B cell (primary cell): ENCODE results near the gene GINM1. TPM values are rescaled to one million over a fixed set of nuclear protein-coding genes. Genes with fewer than 3 reads are reported as not detected.

Source experiments
- ATAC-seq: fragments of 200-7000 bp; cut with Tn5 transposase; one replicate; pipeline ENCODE4 v1.10.0; 2021; ENCODE audit warnings: low read depth, mild to moderate bottlenecking, moderate number of reproducible peaks, moderate library complexity
- CTCF ChIA-PET: fragments of 350-600 bp; sonication (Branson Sonifier 250); formaldehyde crosslinking; loops from one replicate; lab custom pipeline; 2021; ENCODE audit warnings: antibody characterized with exemption, inconsistent platforms; lab: Charles Lee
- POLR2A ChIA-PET: fragments of 350-600 bp; sonication (Branson Sonifier 250); formaldehyde crosslinking; loops from one replicate; lab custom pipeline; 2021; ENCODE audit warnings: antibody characterized with exemption; lab: Charles Lee
- DNase-seq: peaks from one replicate; pipeline ENCODE4 v3.0.0; 2013
- H2AFZ ChIP-seq: 2 replicates; pipeline ENCODE4 v1.6.1; 2012; ENCODE audit warnings: mild to moderate bottlenecking, low read depth, low read length; ENCODE audit not compliant: insufficient read depth, poor library complexity, severe bottlenecking
- H3K27ac ChIP-seq, 2 donors: 1 replicate in 1 of 2; 2 replicates in 1 of 2; pipeline ENCODE4 v1.5.1; 2012 to 2013; ENCODE audit warnings: low read length in 2 of 2, mild to moderate bottlenecking in 2 of 2, moderate library complexity in 1 of 2
- H3K27me3 ChIP-seq, 4 experiments: fragments of 200-600 bp in 1 of 4; sonication (generic) in 1 of 4; replicated peaks in 1 of 4; 1 replicate in 2 of 4; 2 replicates in 2 of 4; pipeline versions ENCODE4 v1.6.1 to v1.7.0; 2013 to 2016; ENCODE audit warnings: low read length in 3 of 4, mild to moderate bottlenecking in 2 of 4, mixed read lengths in 1 of 4, moderate library complexity in 1 of 4; ENCODE audit not compliant: insufficient read depth in 4 of 4, control insufficient read depth in 3 of 4; ENCODE audit errors: control extremely low read depth in 1 of 4
- H3K36me3 ChIP-seq, 2 experiments: replicated peaks in 1 of 2; 1 replicate in 1 of 2; 2 replicates in 1 of 2; pipeline versions ENCODE4 v1.6.1 to v1.7.1; 2013; ENCODE audit warnings: low read length in 1 of 2; ENCODE audit not compliant: insufficient read depth in 2 of 2, control insufficient read depth in 1 of 2; ENCODE audit errors: control extremely low read depth in 1 of 2, extremely low read depth in 1 of 2
- H3K4me1 ChIP-seq, 2 donors: fragments of 200-600 bp in 1 of 2; sonication (generic) in 1 of 2; 1 replicate in 1 of 2; 2 replicates in 1 of 2; pipeline versions ENCODE4 v1.5.1 to v1.6.1; 2013 to 2017; ENCODE audit warnings: low read length in 2 of 2; ENCODE audit not compliant: control insufficient read depth in 2 of 2, insufficient read depth in 2 of 2
- H3K4me2 ChIP-seq: replicated peaks from 2 replicates; pipeline ENCODE3; 2012; ENCODE audit warnings: mild to moderate bottlenecking, low read depth, low read length; ENCODE audit not compliant: poor library complexity, severe bottlenecking
- H3K4me3 ChIP-seq, 5 experiments: fragments of 200-600 bp in 1 of 5; sonication (generic) in 1 of 5; 1 replicate in 3 of 5; 2 replicates in 2 of 5; pipeline versions ENCODE4 v1.5.1 to v1.7.0; 2011 to 2016; ENCODE audit warnings: low read length in 4 of 5, mild to moderate bottlenecking in 4 of 5, low read depth in 2 of 5, control low read depth in 1 of 5, moderate library complexity in 1 of 5; ENCODE audit not compliant: insufficient read depth in 1 of 5; ENCODE audit errors: control extremely low read depth in 1 of 5, extremely low read depth in 1 of 5
- H3K79me2 ChIP-seq: fragments of 200-600 bp; sonication (generic); one replicate; pipeline ENCODE4 v1.6.0; 2016; ENCODE audit warnings: low read length; ENCODE audit not compliant: control insufficient read depth, insufficient read depth
- H3K9ac ChIP-seq: fragments of 200-600 bp; sonication (generic); 2 replicates; pipeline ENCODE4 v1.6.1; 2017; ENCODE audit warnings: mild to moderate bottlenecking, low read length, moderate library complexity
- H3K9me3 ChIP-seq, 3 donors: one replicate each; pipeline versions ENCODE4 v1.6.1 to v1.7.1; 2013; ENCODE audit warnings: low read length in 2 of 3; ENCODE audit not compliant: control insufficient read depth in 2 of 3, insufficient read depth in 1 of 3; ENCODE audit errors: control extremely low read depth in 1 of 3
- H4K20me1 ChIP-seq: 2 replicates; pipeline ENCODE4 v1.6.0; 2012; ENCODE audit warnings: mild to moderate bottlenecking, low read length; ENCODE audit not compliant: insufficient read depth, control insufficient read depth, poor library complexity, severe bottlenecking
- H3K27ac Mint-ChIP-seq: one replicate; pipeline ENCODE4 v1.8.0; 2021; ENCODE audit warnings: mixed read lengths
- H3K27me3 Mint-ChIP-seq: one replicate; pipeline ENCODE4 v1.8.0; 2021; ENCODE audit warnings: mixed read lengths
- H3K4me1 Mint-ChIP-seq: one replicate; pipeline ENCODE4 v1.8.0; 2021; ENCODE audit warnings: mixed read lengths
- H3K4me3 Mint-ChIP-seq: one replicate; pipeline ENCODE4 v1.8.0; 2021; ENCODE audit warnings: mixed read lengths
- H3K9me3 Mint-ChIP-seq: one replicate; pipeline ENCODE4 v1.8.0; 2022; ENCODE audit warnings: mixed read lengths; ENCODE audit not compliant: insufficient read depth
- CTCF ChIP-seq: fragments of 200-600 bp; IDR thresholded peaks from one replicate; pipeline ENCODE4 v1.8.0; 2022; ENCODE audit warnings: antibody characterized with exemption, mild to moderate bottlenecking
- EZH2 ChIP-seq: IDR thresholded peaks from 2 replicates; pipeline ENCODE4 v1.6.1; 2012; ENCODE audit warnings: borderline replicate concordance, low read depth, mild to moderate bottlenecking, moderate library complexity, low read length; ENCODE audit not compliant: insufficient read depth, poor library complexity, severe bottlenecking
- WGBS: methylation state at CpG from one replicate; pipeline ENCODE4 v1.1.5; 2013; ENCODE audit warnings: missing lambda C conversion rate; ENCODE audit not compliant: insufficient coverage; 5-methylcytosine and 5-hydroxymethylcytosine counted together
- intact Hi-C: fragments of 100-400 bp; cut with micrococcal nuclease; formaldehyde crosslinking; loops from one replicate; pipeline ENCODE4 v1.10.0; 2022
- polyA plus RNA-seq: library from polyadenylated mRNA; depleted of rRNA; stranded (reverse); fragments of >200 nt; gene quantifications from 2 replicates; pipeline ENCODE4 v1.2.3, GENCODE V29; 2012
- total RNA-seq, 2 donors: library from RNA; stranded (reverse); fragments of 120-200 nt in 1 of 2; gene quantifications; 1 replicate in 1 of 2; 2 replicates in 1 of 2; pipeline versions ENCODE4 v1.2.3 to v1.2.4, GENCODE V29; 2013 to 2022

GINM1 gene
- total and polyA plus RNA-seq, 2 donors (not counting 1 experiment from before 2014, with no cell fraction given): 14.4 to 23.0 TPM

- H3K4me3 Mint-ChIP-seq: peak overlapping the region; percentile 94
- CTCF ChIA-PET: interaction anchor here (0.8 to 7.9 kb wide), 4 partner anchors 19 to 230 kb away, joined by 3 to 90 read pairs (median 3); partner anchors contain the start of gene PPIL4
- H2AFZ ChIP-seq: peak overlapping the region; percentile 97
Observed at GRCh38 chr6:149566410-149567193, 427 bp downstream of the GINM1 start.

More at GRCh38 chr6:149566410-149567193, 427 bp downstream of the GINM1 start:
- Histone ChIP-seq H3K9ac (peak overlapping the region; percentile 99), H3K4me3 (peak overlapping the region; percentile 63 to 100 (median 84)), H3K27me3 (no peaks in the 10 kb centered on the region), H3K36me3 (no peaks in the 10 kb centered on the region), H3K9me3 (no peaks in the 10 kb centered on the region), H3K4me2 (peak overlapping the region; percentile 78), H3K79me2 (peaks cover 49% of the 10 kb centered on the region), H4K20me1 (peaks cover 28% of the 10 kb centered on the region), H3K27ac (peak overlapping the region; percentile 84 to 92), H3K4me1 (peaks cover 13 to 26% of the 10 kb centered on the region in 2 donors)
- Mint-ChIP-seq H3K27ac (peak overlapping the region; percentile 93), H3K27me3 (no peaks in the 10 kb centered on the region), H3K9me3 (no peaks in the 10 kb centered on the region), H3K4me1 (peaks cover 25% of the 10 kb centered on the region)
- intact Hi-C loops: loop anchor here (1.0 to 10.0 kb wide), 4 partner anchors 152 to 1826 kb away; partner anchors contain the start of genes LATS1 and ZBTB2
- under 1% methylated on average over 79 of the region's 81 CpGs for WGBS
- ATAC-seq (peak; percentile 12), DNase-seq (peak; percentile 73)
- POLR2A ChIA-PET: interaction anchor here (0.9 to 2.5 kb wide), 4 partner anchors 16 to 152 kb away, joined by 3 to 22 read pairs (median 6); partner anchors contain the start of genes LATS1 and PPIL4
- TF ChIP-seq EZH2: no peak
- no peak for TF ChIP-seq CTCF
